Measurements from ENCODE around the gene AFAP1L2.

AFAP1L2 gene

DNA sequence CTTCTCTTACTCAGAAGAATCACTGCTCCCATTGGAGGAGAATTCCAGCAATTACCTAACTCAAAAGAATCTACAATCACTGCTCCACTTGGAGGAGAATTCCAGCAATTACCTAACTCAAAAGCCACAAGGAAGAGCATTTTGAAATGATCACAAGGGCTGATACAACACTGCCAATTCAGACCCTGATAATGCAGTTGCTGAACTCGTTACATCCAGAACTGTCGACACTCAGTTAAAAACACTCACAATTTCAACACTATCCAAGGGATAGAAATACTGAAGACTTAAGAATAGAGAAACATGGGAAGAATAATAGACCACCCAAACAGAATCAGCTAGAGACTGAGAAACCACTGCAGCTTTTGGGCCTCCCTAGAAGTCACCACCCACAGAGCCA is 27.8 kb downstream of the AFAP1L2 start:
- H4K20me1 ChIP-seq (ENCODE audit: insufficient read depth, low read length): no peaks in the 10 kb centered on the region
- H3K4me3 ChIP-seq (ENCODE audit: low read length): no peak overlapping the region
- no peaks in the 10 kb centered on the region for H3K79me2 ChIP-seq (ENCODE audit: low read length)
- no peaks in the 10 kb centered on the region for H3K4me1 ChIP-seq (ENCODE audit: low read length)
- peaks cover 5% of the 10 kb centered on the region; the same call in 1 of the 2 replicates for H3K27me3 ChIP-seq (ENCODE audit: low read depth, low read length)
- TF ChIP-seq CTCF (IDR thresholded peaks at IDR 0.05; ENCODE audit: low read depth, low read length) (no peak), EZH2phosphoT487 (IDR thresholded peaks at IDR 0.05; ENCODE audit: low read depth) (no peak)
- H3K4me2 ChIP-seq (ENCODE audit: low read length): no peak overlapping the region
- H3K36me3 ChIP-seq (replicated peaks; ENCODE audit: low read depth, low read length): no peaks in the 10 kb centered on the region
- H2AFZ ChIP-seq (ENCODE audit: low read depth, low read length): no peak overlapping the region
- no peaks in the 10 kb centered on the region for H3K9me3 ChIP-seq (ENCODE audit: insufficient read depth, low read length)
- H3K9ac ChIP-seq (ENCODE audit: low read length): no peak overlapping the region
- H3K27ac ChIP-seq (ENCODE audit: low read length): no peak overlapping the region

DNA sequence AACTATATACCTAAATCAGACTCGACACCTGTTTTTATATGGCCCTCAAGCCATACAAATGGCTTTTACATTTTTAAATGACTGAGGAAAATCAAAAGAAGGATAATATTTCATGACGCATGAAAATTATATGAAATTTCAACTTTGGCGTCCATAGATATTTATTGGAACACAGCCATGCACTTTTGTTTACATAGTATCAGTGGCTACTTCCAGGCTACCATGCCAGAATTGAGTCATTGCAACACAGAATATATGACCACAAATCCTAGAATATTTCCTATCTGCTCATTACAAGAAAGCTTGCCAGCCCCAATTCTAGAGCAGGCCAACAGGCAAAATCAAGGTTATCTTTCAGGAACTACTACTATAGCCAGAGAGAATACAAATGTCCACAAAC is 29.3 kb downstream of the AFAP1L2 start:
- Histone ChIP-seq H3K27ac (ENCODE audit: low read length) (no peak overlapping the region), H4K20me1 (ENCODE audit: insufficient read depth, low read length) (no peaks in the 10 kb centered on the region), H3K79me2 (ENCODE audit: low read length) (no peaks in the 10 kb centered on the region), H3K27me3 (ENCODE audit: low read depth, low read length) (no peaks in the 10 kb centered on the region), H3K4me2 (ENCODE audit: low read length) (no peak overlapping the region), H3K9ac (ENCODE audit: low read length) (no peak overlapping the region), H3K4me1 (ENCODE audit: low read length) (no peaks in the 10 kb centered on the region), H3K4me3 (ENCODE audit: low read length) (no peak overlapping the region), H3K36me3 (replicated peaks; ENCODE audit: low read depth, low read length) (no peaks in the 10 kb centered on the region), H2AFZ (ENCODE audit: low read depth, low read length) (no peak overlapping the region), H3K9me3 (ENCODE audit: insufficient read depth, low read length) (no peaks in the 10 kb centered on the region)
- TF ChIP-seq EZH2phosphoT487 (IDR thresholded peaks at IDR 0.05; ENCODE audit: low read depth) (no peak), CTCF (IDR thresholded peaks at IDR 0.05; ENCODE audit: low read depth, low read length) (no peak)

GRCh38 chr10:114374053-114374791 is 30.1 kb downstream of the AFAP1L2 start:
- no peaks in the 10 kb centered on the region for H3K4me1 ChIP-seq (ENCODE audit: low read length)
- no peaks in the 10 kb centered on the region for H3K79me2 ChIP-seq (ENCODE audit: low read length)
- TF ChIP-seq CTCF (IDR thresholded peaks at IDR 0.05; ENCODE audit: low read depth, low read length): no peak
- no peak for TF ChIP-seq EZH2phosphoT487 (IDR thresholded peaks at IDR 0.05; ENCODE audit: low read depth)
- H3K9me3 ChIP-seq (ENCODE audit: insufficient read depth, low read length): no peaks in the 10 kb centered on the region
- no peak overlapping the region for H3K4me3 ChIP-seq (ENCODE audit: low read length)
- H3K36me3 ChIP-seq (replicated peaks; ENCODE audit: low read depth, low read length): no peaks in the 10 kb centered on the region
- no peak overlapping the region for H3K9ac ChIP-seq (ENCODE audit: low read length)
- H3K27me3 ChIP-seq (ENCODE audit: low read depth, low read length): no peaks in the 10 kb centered on the region
- no peak overlapping the region for H3K4me2 ChIP-seq (ENCODE audit: low read length)
- H4K20me1 ChIP-seq (ENCODE audit: insufficient read depth, low read length): no peaks in the 10 kb centered on the region
- H3K27ac ChIP-seq (ENCODE audit: low read length): no peak overlapping the region
- no peak overlapping the region for H2AFZ ChIP-seq (ENCODE audit: low read depth, low read length)

DNA sequence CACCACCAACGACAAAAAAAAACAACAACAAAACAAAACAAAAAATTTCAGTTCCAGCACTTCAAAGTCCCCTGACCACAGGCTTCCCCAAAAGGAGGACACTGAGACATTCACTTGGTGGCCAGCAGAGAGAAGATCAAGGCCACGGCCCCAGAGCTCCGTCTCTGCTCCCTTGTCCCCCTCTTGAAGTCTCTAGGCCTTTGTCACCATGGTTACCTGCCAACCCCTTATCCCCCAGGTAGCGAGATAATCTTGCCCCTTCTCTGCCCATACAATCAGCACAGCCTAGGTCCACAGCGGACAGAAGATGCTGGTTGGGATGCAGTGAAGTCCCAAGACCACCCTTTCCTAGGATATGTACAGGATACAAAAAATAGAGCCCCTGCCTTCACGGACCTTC is 30.7 kb downstream of the AFAP1L2 start:
- Histone ChIP-seq H3K36me3 (replicated peaks; ENCODE audit: low read depth, low read length) (no peaks in the 10 kb centered on the region), H3K4me1 (ENCODE audit: low read length) (no peaks in the 10 kb centered on the region), H3K27ac (ENCODE audit: low read length) (no peak overlapping the region), H3K9me3 (ENCODE audit: insufficient read depth, low read length) (no peaks in the 10 kb centered on the region), H3K4me3 (ENCODE audit: low read length) (no peak overlapping the region), H3K9ac (ENCODE audit: low read length) (no peak overlapping the region), H2AFZ (ENCODE audit: low read depth, low read length) (no peak overlapping the region), H3K4me2 (ENCODE audit: low read length) (no peak overlapping the region), H3K79me2 (ENCODE audit: low read length) (no peaks in the 10 kb centered on the region), H4K20me1 (ENCODE audit: insufficient read depth, low read length) (no peaks in the 10 kb centered on the region), H3K27me3 (ENCODE audit: low read depth, low read length) (no peaks in the 10 kb centered on the region)
- TF ChIP-seq EZH2phosphoT487 (IDR thresholded peaks at IDR 0.05; ENCODE audit: low read depth) (no peak), CTCF (IDR thresholded peaks at IDR 0.05; ENCODE audit: low read depth, low read length) (no peak)
